ENCODE data around the gene RNF123. TPM values are rescaled to one million over a fixed set of nuclear protein-coding genes. Genes with fewer than 3 reads are reported as not detected.
A peak's percentile ranks its signal among the peaks of the same experiment; 100 is the strongest.

Gene RNF123
- total RNA-seq, 1 donor = 33.3 TPM

GRCh38 chr3:49719214-49719884 lies 30.0 kb downstream of the RNF123 start, which contains the start of gene AMIGO3:
AMIGO3 (minus strand) TSS chr3:49719684; CDS start chr3:49719465, 219 bp downstream.
- no peaks in the 10 kb centered on the region for H3K9me3 ChIP-seq (ENCODE audit: low read depth, low read length)
- peaks cover 20% of the 10 kb centered on the region for H3K36me3 ChIP-seq (ENCODE audit: insufficient read depth, low read length)
- peak; percentile 46 for TF ChIP-seq CTCF (IDR thresholded peaks at IDR 0.05; ENCODE audit: extremely low read depth, low read depth, low read length)
- peak within 1 kb of the TSS; percentile 70 for H3K4me3 ChIP-seq (ENCODE audit: insufficient read depth, low read length)
- DNase-seq (ENCODE audit: insufficient read length, low spot score, missing footprints) = peak; percentile 100
- peak within 1 kb of the TSS; percentile 97 for H3K4me2 ChIP-seq (ENCODE audit: insufficient read depth, low read length)
- H4K20me1 ChIP-seq (ENCODE audit: insufficient read depth, low read length) = peaks cover 22% of the 10 kb centered on the region
- H3K27ac ChIP-seq (ENCODE audit: low read depth, low read length) = no peak within 1 kb of the TSS
- peaks cover 20% of the 10 kb centered on the region for H3K79me2 ChIP-seq (ENCODE audit: insufficient read depth, low read length)
- peaks cover 16% of the 10 kb centered on the region for H3K4me1 ChIP-seq (ENCODE audit: insufficient read depth, low read length)
- no peaks in the 10 kb centered on the region for H3K27me3 ChIP-seq (ENCODE audit: insufficient read depth, low read length)
- no peak within 1 kb of the TSS for H2AFZ ChIP-seq (ENCODE audit: low read length)

- Histone ChIP-seq H3K4me1 (ENCODE audit: insufficient read depth, low read length) (peaks cover 22% of the 10 kb centered on the region), H2AFZ (ENCODE audit: low read length) (no peak overlapping the region), H3K4me3 (ENCODE audit: insufficient read depth, low read length) (no peak overlapping the region), H3K27me3 (ENCODE audit: insufficient read depth, low read length) (no peaks in the 10 kb centered on the region), H3K79me2 (ENCODE audit: insufficient read depth, low read length) (peaks cover 20% of the 10 kb centered on the region), H3K36me3 (ENCODE audit: insufficient read depth, low read length) (peaks cover 28% of the 10 kb centered on the region), H4K20me1 (ENCODE audit: insufficient read depth, low read length) (peaks cover 22% of the 10 kb centered on the region), H3K27ac (ENCODE audit: low read depth, low read length) (no peak overlapping the region), H3K4me2 (ENCODE audit: insufficient read depth, low read length) (no peak overlapping the region), H3K9me3 (ENCODE audit: low read depth, low read length) (no peaks in the 10 kb centered on the region)
- DNase-seq (ENCODE audit: insufficient read length, low spot score, missing footprints) = peak; percentile 64
- no peak for TF ChIP-seq CTCF (IDR thresholded peaks at IDR 0.05; ENCODE audit: extremely low read depth, low read depth, low read length)
Observed at GRCh38 chr3:49720855-49721595, 31.7 kb downstream of the RNF123 start.

- Histone ChIP-seq H3K79me2 (ENCODE audit: insufficient read depth, low read length) (peaks cover 20% of the 10 kb centered on the region), H3K4me1 (ENCODE audit: insufficient read depth, low read length) (peaks cover 22% of the 10 kb centered on the region), H3K4me3 (ENCODE audit: insufficient read depth, low read length) (no peak overlapping the region), H3K36me3 (ENCODE audit: insufficient read depth, low read length) (peaks cover 33% of the 10 kb centered on the region), H3K27me3 (ENCODE audit: insufficient read depth, low read length) (no peaks in the 10 kb centered on the region), H4K20me1 (ENCODE audit: insufficient read depth, low read length) (peaks cover 22% of the 10 kb centered on the region), H2AFZ (ENCODE audit: low read length) (no peak overlapping the region), H3K27ac (ENCODE audit: low read depth, low read length) (no peak overlapping the region), H3K4me2 (ENCODE audit: insufficient read depth, low read length) (no peak overlapping the region), H3K9me3 (ENCODE audit: low read depth, low read length) (no peaks in the 10 kb centered on the region)
- no peak for DNase-seq (ENCODE audit: insufficient read length, low spot score, missing footprints)
- no peak for TF ChIP-seq CTCF (IDR thresholded peaks at IDR 0.05; ENCODE audit: extremely low read depth, low read depth, low read length)
Observed at GRCh38 chr3:49721596-49721895, 32.2 kb downstream of the RNF123 start.

Data from osteoblast (primary cell).